HG03378 (cell line): ENCODE measurements around the gene LPAR1.

ENCODE experiments used
- ATAC-seq: cut with Tn5 transposase; IDR thresholded peaks from one replicate; pipeline ENCODE4 v1.9.1; 2021; ENCODE audit warnings: mild to moderate bottlenecking, moderate library complexity; ENCODE audit not compliant: unreplicated experiment

Gene LPAR1

GRCh38 chr9:110922145-110922544 is 116.1 kb downstream of the LPAR1 start:
- no peak for ATAC-seq

GRCh38 chr9:110921705-110922104 is 116.6 kb downstream of the LPAR1 start:
- ATAC-seq, result no peak

GRCh38 chr9:110919609-110920008 is 118.7 kb downstream of the LPAR1 start:
- no peak for ATAC-seq

- ATAC-seq, result no peak
Measured at GRCh38 chr9:110919050-110919435, 119.2 kb downstream of the LPAR1 start.

GRCh38 chr9:110918316-110919049 is 119.8 kb downstream of the LPAR1 start:
- ATAC-seq, result no peak

GRCh38 chr9:110916403-110916802 is 121.9 kb downstream of the LPAR1 start:
- no peak for ATAC-seq

GRCh38 chr9:110912419-110913291 is 125.6 kb downstream of the LPAR1 start:
- ATAC-seq, result no peak

- no peak for ATAC-seq
Measured at GRCh38 chr9:110911659-110912418, 126.4 kb downstream of the LPAR1 start.

GRCh38 chr9:110908894-110909293 is 129.4 kb downstream of the LPAR1 start:
- no peak for ATAC-seq

GRCh38 chr9:110900917-110901316 is 137.4 kb downstream of the LPAR1 start:
- no peak for ATAC-seq

GRCh38 chr9:110900456-110900855 is 137.8 kb downstream of the LPAR1 start:
- no peak for ATAC-seq

- no peak for ATAC-seq
Measured at GRCh38 chr9:110898866-110899265, 139.4 kb downstream of the LPAR1 start.

- ATAC-seq, result no peak
Measured at GRCh38 chr9:110898358-110898757, 139.9 kb downstream of the LPAR1 start.

- no peak for ATAC-seq
Measured at GRCh38 chr9:110897943-110898342, 140.3 kb downstream of the LPAR1 start.

GRCh38 chr9:110895147-110895905 is 142.9 kb downstream of the LPAR1 start:
- no peak for ATAC-seq

GRCh38 chr9:110894731-110895130 is 143.5 kb downstream of the LPAR1 start:
- no peak for ATAC-seq

- ATAC-seq, result no peak
Measured at GRCh38 chr9:110892689-110893088, 145.6 kb downstream of the LPAR1 start.

GRCh38 chr9:110891760-110892159 is 146.5 kb downstream of the LPAR1 start:
- ATAC-seq, result no peak

- ATAC-seq, result no peak
Measured at GRCh38 chr9:110890416-110890815, 147.9 kb downstream of the LPAR1 start.

GRCh38 chr9:110887276-110887675 is 151.0 kb downstream of the LPAR1 start:
- ATAC-seq, result no peak

GRCh38 chr9:110886832-110887231 is 151.4 kb downstream of the LPAR1 start:
- ATAC-seq, result no peak
